RPMI8226 (cell line): ENCODE measurements around the gene OMP.

Experiments
- DNase-seq: peaks from one replicate; pipeline ENCODE4 v3.0.0-alpha.2; 2015

Gene OMP

GRCh38 chr11:77108436-77108835 is 5.8 kb downstream of the OMP start:
- DNase-seq: no peak

- DNase-seq: no peak
Observed at GRCh38 chr11:77109236-77110019, 6.8 kb downstream of the OMP start.

GRCh38 chr11:77110836-77111235 is 8.2 kb downstream of the OMP start:
- no peak for DNase-seq

GRCh38 chr11:77111277-77111676 is 8.6 kb downstream of the OMP start:
- DNase-seq: no peak

GRCh38 chr11:77111946-77112345 is 9.3 kb downstream of the OMP start:
- DNase-seq: no peak

- no peak for DNase-seq
Observed at GRCh38 chr11:77112641-77113381, 10.2 kb downstream of the OMP start.

GRCh38 chr11:77113382-77114088 is 10.9 kb downstream of the OMP start:
- peak; percentile 79 for DNase-seq

- no peak for DNase-seq
Observed at GRCh38 chr11:77114089-77114463, 11.4 kb downstream of the OMP start.

- peak; percentile 49 for DNase-seq
Observed at GRCh38 chr11:77115181-77115611, 12.6 kb downstream of the OMP start.

- DNase-seq: no peak
Observed at GRCh38 chr11:77115956-77116355, 13.3 kb downstream of the OMP start.

- DNase-seq: no peak
Observed at GRCh38 chr11:77117492-77117891, 14.9 kb downstream of the OMP start.

- DNase-seq: no peak
Observed at GRCh38 chr11:77118086-77118485, 15.4 kb downstream of the OMP start.

- no peak for DNase-seq
Observed at GRCh38 chr11:77118971-77119370, 16.3 kb downstream of the OMP start.

GRCh38 chr11:77119531-77119936 is 16.9 kb downstream of the OMP start:
- no peak for DNase-seq

- DNase-seq: no peak
Observed at GRCh38 chr11:77120571-77120970, 17.9 kb downstream of the OMP start.

- peak; percentile 42 for DNase-seq
Observed at GRCh38 chr11:77121096-77121640, 18.5 kb downstream of the OMP start.

GRCh38 chr11:77121876-77122575 is 19.4 kb downstream of the OMP start:
- DNase-seq: no peak

- no peak for DNase-seq
Observed at GRCh38 chr11:77122576-77123212, 20.1 kb downstream of the OMP start.

GRCh38 chr11:77123591-77123990 is 21.0 kb downstream of the OMP start:
- no peak for DNase-seq

- no peak for DNase-seq
Observed at GRCh38 chr11:77124041-77124440, 21.4 kb downstream of the OMP start.

- DNase-seq: no peak
Observed at GRCh38 chr11:77124488-77124887, 21.8 kb downstream of the OMP start.

GRCh38 chr11:77125191-77125590 is 22.6 kb downstream of the OMP start:
- no peak for DNase-seq
